ENCODE data around the gene IRAK2.
A peak's percentile ranks its signal among the peaks of the same experiment; 100 is the strongest.

The IRAK2 gene

GRCh38 chr3:10188804-10189556 lies 24.3 kb downstream of the IRAK2 start:
- DNase-seq: no peak

DNA sequence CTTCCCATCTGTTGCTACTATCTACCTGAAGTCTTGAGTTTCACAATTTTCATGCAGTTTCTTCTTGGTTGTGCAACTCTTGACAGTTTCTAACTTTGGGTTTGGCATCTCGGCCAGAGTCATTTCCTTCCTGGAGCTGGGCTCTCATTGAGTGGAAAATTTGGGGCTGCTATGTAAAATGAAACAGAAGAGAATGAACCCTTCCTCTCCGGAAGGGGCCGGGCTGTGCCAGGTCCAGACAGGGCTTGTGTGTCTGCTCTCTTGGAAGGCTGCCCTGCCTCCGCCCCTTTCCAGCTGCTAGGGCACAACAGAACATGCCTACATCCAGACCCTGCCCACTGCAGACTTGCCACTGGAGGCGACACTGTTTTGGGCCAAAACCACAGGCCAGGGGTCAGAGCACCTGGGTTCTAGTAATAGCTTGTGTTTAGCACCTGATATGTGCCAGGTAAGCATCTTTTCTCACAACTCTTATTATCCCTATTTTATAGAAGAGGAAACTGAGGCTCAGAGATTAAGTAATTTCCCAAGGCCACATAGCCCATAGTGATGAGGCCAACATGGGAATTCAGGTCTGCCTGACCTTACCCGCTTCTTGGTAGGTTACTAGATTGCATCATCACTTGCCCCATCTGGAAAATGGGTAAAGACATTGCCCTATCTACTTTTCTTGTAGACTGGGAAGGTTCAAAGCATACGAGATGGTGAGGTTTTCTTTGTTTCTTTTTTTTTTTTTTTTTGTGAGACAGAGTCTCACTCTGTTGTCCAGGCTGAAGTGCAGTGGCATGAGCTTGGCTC lies 25.0 kb downstream of the IRAK2 start:
- peak in 44 of 51 donors; percentile 18 to 95 (median 82) for DNase-seq

GRCh38 chr3:10192953-10193691 lies 28.4 kb downstream of the IRAK2 start:
- DNase-seq: peak in 10 of 51 donors; percentile 19 to 58 (median 28)

GRCh38 chr3:10193692-10194327 lies 29.1 kb downstream of the IRAK2 start:
- peak in 2 of 51 donors; percentile 24 to 41 for DNase-seq

GRCh38 chr3:10194328-10195071 lies 29.8 kb downstream of the IRAK2 start:
- DNase-seq: peak in 14 of 51 donors; percentile 12 to 62 (median 34)

- DNase-seq: peak in 23 of 51 donors; percentile 16 to 66 (median 40)
Measured at GRCh38 chr3:10195366-10196089, 30.8 kb downstream of the IRAK2 start.

GRCh38 chr3:10196389-10197052 lies 31.8 kb downstream of the IRAK2 start:
- peak in 1 of 51 donors; percentile 9 for DNase-seq

DNA sequence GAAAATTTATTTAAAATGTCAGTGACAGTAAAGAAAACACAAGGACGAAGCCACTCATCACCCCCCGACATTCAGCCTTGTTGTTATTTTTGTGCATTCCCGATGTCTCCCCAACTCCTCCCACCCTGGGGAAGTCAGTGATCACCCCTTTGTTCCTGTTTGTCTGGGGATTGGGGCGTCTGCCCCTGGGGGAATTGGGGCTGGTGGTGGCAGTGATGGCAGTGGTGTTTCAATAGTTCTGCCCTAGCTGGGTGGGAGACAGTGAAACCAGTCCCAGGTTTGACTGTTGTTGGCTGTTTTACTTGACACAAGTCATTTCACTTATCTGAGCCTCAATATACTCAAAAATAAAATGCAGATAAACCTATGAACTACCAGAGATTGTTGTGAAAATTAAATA lies 33.5 kb downstream of the IRAK2 start:
- DNase-seq: no peak

GRCh38 chr3:10198761-10199649 lies 34.3 kb downstream of the IRAK2 start:
- DNase-seq: peak in 1 of 51 donors; percentile 8

- DNase-seq: no peak
Measured at GRCh38 chr3:10204921-10205320, 40.2 kb downstream of the IRAK2 start.

- peak in 8 of 51 donors; percentile 13 to 34 (median 14) for DNase-seq
Measured at GRCh38 chr3:10205451-10206165, 40.9 kb downstream of the IRAK2 start.

GRCh38 chr3:10206166-10206511 lies 41.4 kb downstream of the IRAK2 start:
- DNase-seq: no peak

GRCh38 chr3:10213156-10213792 lies 48.6 kb downstream of the IRAK2 start:
- no peak for DNase-seq

DNA sequence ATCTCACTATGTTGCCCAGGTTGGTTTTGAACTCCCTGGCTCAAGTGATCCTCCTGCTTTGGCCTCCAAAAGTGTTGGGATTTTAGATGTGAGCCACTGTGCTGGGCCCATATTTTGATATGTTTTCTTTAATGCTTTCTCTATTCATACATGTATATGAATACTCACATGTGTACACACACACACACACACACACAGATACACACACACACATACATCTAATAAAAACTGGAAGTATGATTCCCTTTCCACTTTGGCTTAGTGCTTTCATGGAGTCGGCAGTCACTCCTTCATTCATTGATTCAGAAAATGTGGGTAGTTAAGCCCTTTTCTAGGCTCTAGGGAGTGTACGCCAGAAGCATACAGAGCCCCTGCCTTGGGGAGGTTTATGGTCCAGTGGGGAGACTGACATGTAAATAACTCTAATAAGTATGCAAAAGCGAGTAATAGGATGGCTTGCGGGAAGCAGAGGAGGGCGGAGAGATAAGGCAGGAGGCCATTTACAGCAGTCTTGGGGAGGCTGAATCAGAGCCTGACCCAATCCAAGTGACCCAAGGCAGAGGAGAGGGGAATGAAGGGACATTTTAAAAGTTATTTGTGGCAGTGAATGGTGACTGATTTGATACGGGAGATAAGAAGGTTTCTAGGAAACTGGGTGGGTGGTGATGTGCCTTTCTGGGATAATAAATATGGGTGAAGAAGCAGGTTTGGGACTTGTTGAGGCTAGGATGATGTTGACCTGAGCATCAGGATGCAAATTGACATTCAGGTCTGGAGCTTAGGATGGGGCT lies 51.1 kb downstream of the IRAK2 start:
- no peak for DNase-seq

GRCh38 chr3:10217359-10217758 lies 52.6 kb downstream of the IRAK2 start:
- no peak for DNase-seq

DNA sequence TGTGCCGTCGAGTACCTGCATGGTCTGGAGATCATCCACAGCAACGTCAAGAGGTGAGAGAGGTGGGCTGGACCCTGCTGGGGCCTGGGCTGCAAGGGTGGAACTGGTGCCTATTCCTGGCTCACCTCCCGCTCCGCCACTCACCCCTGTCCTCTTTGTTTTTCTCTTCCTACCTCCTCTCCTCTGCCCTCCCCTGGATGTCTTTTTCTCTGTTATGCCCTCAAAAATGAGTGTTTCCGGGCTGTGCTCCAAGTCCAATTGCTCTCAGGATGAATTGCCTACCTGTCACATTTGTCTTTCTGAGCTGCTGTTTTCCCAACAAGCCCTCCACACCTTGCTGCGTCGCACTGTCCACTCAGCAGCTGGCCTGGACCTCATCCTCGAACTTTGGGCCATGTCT lies 55.0 kb downstream of the IRAK2 start:
- no peak for DNase-seq

Data from hypothalamus (tissue), 51 donors.